GM23338 (cell line): ENCODE data around the gene WNT4.

Source experiments
- CREB1 ChIP-seq: fragments of 250-450 bp; sonication (Bioruptor Pico); IDR thresholded peaks from 2 replicates; pipeline ENCODE4 v1.5.0; 2020; ENCODE audit warnings: low read depth, mild to moderate bottlenecking, moderate library complexity
- EZH2 ChIP-seq: fragments of 200-600 bp; sonication (generic); IDR thresholded peaks from one replicate; pipeline ENCODE4 v1.8.0; 2017; ENCODE audit warnings: antibody characterized with exemption, mild to moderate bottlenecking, low read depth; ENCODE audit not compliant: unreplicated experiment
- EZH2phosphoT487 ChIP-seq: fragments of 200-600 bp; sonication (generic); IDR thresholded peaks from one replicate; pipeline ENCODE4 v1.8.1; 2018; ENCODE audit warnings: antibody characterized with exemption; ENCODE audit not compliant: unreplicated experiment
- JUNB ChIP-seq: IDR thresholded peaks from one replicate; pipeline ENCODE4 v1.6.1; 2016; ENCODE audit warnings: antibody characterized with exemption; ENCODE audit not compliant: unreplicated experiment
- POLR2AphosphoS5 ChIP-seq: IDR thresholded peaks from 2 replicates; pipeline ENCODE4 v1.6.1; 2016; ENCODE audit warnings: antibody characterized with exemption, low read depth
- STAT1 ChIP-seq: IDR thresholded peaks from one replicate; pipeline ENCODE4 v1.6.1; 2016; ENCODE audit warnings: antibody characterized with exemption; ENCODE audit not compliant: unreplicated experiment
- TF ChIP-seq, protein P1 (sequence below), 2 experiments: fragments of 200-600 bp in 1 of 2; sonication (generic) in 1 of 2; conservative IDR thresholded peaks; 2 replicates each; pipeline versions ENCODE4 v1.5.1 to v1.6.1; 2016 to 2017; ENCODE audit warnings: antibody characterized with exemption in 2 of 2, low read depth in 2 of 2, mild to moderate bottlenecking in 2 of 2, moderate library complexity in 1 of 2
- TF ChIP-seq, protein P2 (sequence below): IDR thresholded peaks from one replicate; pipeline ENCODE4 v1.6.1; 2018; ENCODE audit warnings: antibody characterized with exemption; ENCODE audit not compliant: unreplicated experiment

DNA sequence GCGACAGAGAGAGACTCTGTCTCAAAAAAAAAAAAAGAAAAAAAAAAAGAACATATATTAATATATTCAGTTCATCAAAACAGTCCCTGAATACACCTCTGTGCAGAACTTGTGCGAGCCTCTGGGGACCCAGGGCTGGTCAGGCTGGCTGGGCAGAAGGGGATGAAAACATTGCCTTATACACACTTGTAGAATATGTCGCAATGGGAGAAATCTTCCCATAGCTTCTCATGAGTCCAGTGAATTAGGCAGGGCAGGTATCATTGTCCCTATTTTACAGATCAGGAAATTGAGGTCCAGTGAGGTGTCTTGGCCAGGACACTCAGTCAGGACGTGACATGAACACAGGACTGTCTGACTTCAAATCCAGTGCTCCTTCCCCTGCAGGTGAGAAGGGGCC lies 12.6 kb upstream of the WNT4 start:
- TF ChIP-seq POLR2AphosphoS5, result no peak
- no peak for TF ChIP-seq EZH2
- TF ChIP-seq, protein P1, sequence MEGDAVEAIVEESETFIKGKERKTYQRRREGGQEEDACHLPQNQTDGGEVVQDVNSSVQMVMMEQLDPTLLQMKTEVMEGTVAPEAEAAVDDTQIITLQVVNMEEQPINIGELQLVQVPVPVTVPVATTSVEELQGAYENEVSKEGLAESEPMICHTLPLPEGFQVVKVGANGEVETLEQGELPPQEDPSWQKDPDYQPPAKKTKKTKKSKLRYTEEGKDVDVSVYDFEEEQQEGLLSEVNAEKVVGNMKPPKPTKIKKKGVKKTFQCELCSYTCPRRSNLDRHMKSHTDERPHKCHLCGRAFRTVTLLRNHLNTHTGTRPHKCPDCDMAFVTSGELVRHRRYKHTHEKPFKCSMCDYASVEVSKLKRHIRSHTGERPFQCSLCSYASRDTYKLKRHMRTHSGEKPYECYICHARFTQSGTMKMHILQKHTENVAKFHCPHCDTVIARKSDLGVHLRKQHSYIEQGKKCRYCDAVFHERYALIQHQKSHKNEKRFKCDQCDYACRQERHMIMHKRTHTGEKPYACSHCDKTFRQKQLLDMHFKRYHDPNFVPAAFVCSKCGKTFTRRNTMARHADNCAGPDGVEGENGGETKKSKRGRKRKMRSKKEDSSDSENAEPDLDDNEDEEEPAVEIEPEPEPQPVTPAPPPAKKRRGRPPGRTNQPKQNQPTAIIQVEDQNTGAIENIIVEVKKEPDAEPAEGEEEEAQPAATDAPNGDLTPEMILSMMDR (conservative IDR thresholded peaks at IDR 0.05; ENCODE audit: low read depth in 2 of 2), result no peak
- TF ChIP-seq, protein P2, sequence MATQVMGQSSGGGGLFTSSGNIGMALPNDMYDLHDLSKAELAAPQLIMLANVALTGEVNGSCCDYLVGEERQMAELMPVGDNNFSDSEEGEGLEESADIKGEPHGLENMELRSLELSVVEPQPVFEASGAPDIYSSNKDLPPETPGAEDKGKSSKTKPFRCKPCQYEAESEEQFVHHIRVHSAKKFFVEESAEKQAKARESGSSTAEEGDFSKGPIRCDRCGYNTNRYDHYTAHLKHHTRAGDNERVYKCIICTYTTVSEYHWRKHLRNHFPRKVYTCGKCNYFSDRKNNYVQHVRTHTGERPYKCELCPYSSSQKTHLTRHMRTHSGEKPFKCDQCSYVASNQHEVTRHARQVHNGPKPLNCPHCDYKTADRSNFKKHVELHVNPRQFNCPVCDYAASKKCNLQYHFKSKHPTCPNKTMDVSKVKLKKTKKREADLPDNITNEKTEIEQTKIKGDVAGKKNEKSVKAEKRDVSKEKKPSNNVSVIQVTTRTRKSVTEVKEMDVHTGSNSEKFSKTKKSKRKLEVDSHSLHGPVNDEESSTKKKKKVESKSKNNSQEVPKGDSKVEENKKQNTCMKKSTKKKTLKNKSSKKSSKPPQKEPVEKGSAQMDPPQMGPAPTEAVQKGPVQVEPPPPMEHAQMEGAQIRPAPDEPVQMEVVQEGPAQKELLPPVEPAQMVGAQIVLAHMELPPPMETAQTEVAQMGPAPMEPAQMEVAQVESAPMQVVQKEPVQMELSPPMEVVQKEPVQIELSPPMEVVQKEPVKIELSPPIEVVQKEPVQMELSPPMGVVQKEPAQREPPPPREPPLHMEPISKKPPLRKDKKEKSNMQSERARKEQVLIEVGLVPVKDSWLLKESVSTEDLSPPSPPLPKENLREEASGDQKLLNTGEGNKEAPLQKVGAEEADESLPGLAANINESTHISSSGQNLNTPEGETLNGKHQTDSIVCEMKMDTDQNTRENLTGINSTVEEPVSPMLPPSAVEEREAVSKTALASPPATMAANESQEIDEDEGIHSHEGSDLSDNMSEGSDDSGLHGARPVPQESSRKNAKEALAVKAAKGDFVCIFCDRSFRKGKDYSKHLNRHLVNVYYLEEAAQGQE, result no peak
- no peak for TF ChIP-seq EZH2phosphoT487
- TF ChIP-seq JUNB, result no peak
- TF ChIP-seq CREB1 (CRISPR knock-in tag), result no peak
- TF ChIP-seq STAT1, result no peak
